B cell (primary cell): ENCODE data around the gene TNFRSF6B. TPM values are rescaled to one million over a fixed set of nuclear protein-coding genes. Genes with fewer than 3 reads are reported as not detected.

Experiments used
- ATAC-seq: fragments of 200-7000 bp; cut with Tn5 transposase; one replicate; pipeline ENCODE4 v1.10.0; 2021; ENCODE audit warnings: low read depth, mild to moderate bottlenecking, moderate number of reproducible peaks, moderate library complexity
- CTCF ChIA-PET: fragments of 350-600 bp; sonication (Branson Sonifier 250); formaldehyde crosslinking; loops from one replicate; lab custom pipeline; 2021; ENCODE audit warnings: antibody characterized with exemption, inconsistent platforms; lab: Charles Lee
- POLR2A ChIA-PET: fragments of 350-600 bp; sonication (Branson Sonifier 250); formaldehyde crosslinking; loops from one replicate; lab custom pipeline; 2021; ENCODE audit warnings: antibody characterized with exemption; lab: Charles Lee
- DNase-seq: peaks from one replicate; pipeline ENCODE4 v3.0.0; 2013
- H2AFZ ChIP-seq: 2 replicates; pipeline ENCODE4 v1.6.1; 2012; ENCODE audit warnings: mild to moderate bottlenecking, low read depth, low read length; ENCODE audit not compliant: insufficient read depth, poor library complexity, severe bottlenecking
- H3K27ac ChIP-seq, 2 donors: 1 replicate in 1 of 2; 2 replicates in 1 of 2; pipeline ENCODE4 v1.5.1; 2012 to 2013; ENCODE audit warnings: low read length in 2 of 2, mild to moderate bottlenecking in 2 of 2, moderate library complexity in 1 of 2
- H3K27me3 ChIP-seq, 4 experiments: fragments of 200-600 bp in 1 of 4; sonication (generic) in 1 of 4; replicated peaks in 1 of 4; 1 replicate in 2 of 4; 2 replicates in 2 of 4; pipeline versions ENCODE4 v1.6.1 to v1.7.0; 2013 to 2016; ENCODE audit warnings: low read length in 3 of 4, mild to moderate bottlenecking in 2 of 4, mixed read lengths in 1 of 4, moderate library complexity in 1 of 4; ENCODE audit not compliant: insufficient read depth in 4 of 4, control insufficient read depth in 3 of 4; ENCODE audit errors: control extremely low read depth in 1 of 4
- H3K36me3 ChIP-seq, 2 experiments: replicated peaks in 1 of 2; 1 replicate in 1 of 2; 2 replicates in 1 of 2; pipeline versions ENCODE4 v1.6.1 to v1.7.1; 2013; ENCODE audit warnings: low read length in 1 of 2; ENCODE audit not compliant: insufficient read depth in 2 of 2, control insufficient read depth in 1 of 2; ENCODE audit errors: control extremely low read depth in 1 of 2, extremely low read depth in 1 of 2
- H3K4me1 ChIP-seq, 2 donors: fragments of 200-600 bp in 1 of 2; sonication (generic) in 1 of 2; 1 replicate in 1 of 2; 2 replicates in 1 of 2; pipeline versions ENCODE4 v1.5.1 to v1.6.1; 2013 to 2017; ENCODE audit warnings: low read length in 2 of 2; ENCODE audit not compliant: control insufficient read depth in 2 of 2, insufficient read depth in 2 of 2
- H3K4me2 ChIP-seq: replicated peaks from 2 replicates; pipeline ENCODE3; 2012; ENCODE audit warnings: mild to moderate bottlenecking, low read depth, low read length; ENCODE audit not compliant: poor library complexity, severe bottlenecking
- H3K4me3 ChIP-seq, 5 experiments: fragments of 200-600 bp in 1 of 5; sonication (generic) in 1 of 5; 1 replicate in 3 of 5; 2 replicates in 2 of 5; pipeline versions ENCODE4 v1.5.1 to v1.7.0; 2011 to 2016; ENCODE audit warnings: low read length in 4 of 5, mild to moderate bottlenecking in 4 of 5, low read depth in 2 of 5, control low read depth in 1 of 5, moderate library complexity in 1 of 5; ENCODE audit not compliant: insufficient read depth in 1 of 5; ENCODE audit errors: control extremely low read depth in 1 of 5, extremely low read depth in 1 of 5
- H3K79me2 ChIP-seq: fragments of 200-600 bp; sonication (generic); one replicate; pipeline ENCODE4 v1.6.0; 2016; ENCODE audit warnings: low read length; ENCODE audit not compliant: control insufficient read depth, insufficient read depth
- H3K9ac ChIP-seq: fragments of 200-600 bp; sonication (generic); 2 replicates; pipeline ENCODE4 v1.6.1; 2017; ENCODE audit warnings: mild to moderate bottlenecking, low read length, moderate library complexity
- H3K9me3 ChIP-seq, 3 donors: one replicate each; pipeline versions ENCODE4 v1.6.1 to v1.7.1; 2013; ENCODE audit warnings: low read length in 2 of 3; ENCODE audit not compliant: control insufficient read depth in 2 of 3, insufficient read depth in 1 of 3; ENCODE audit errors: control extremely low read depth in 1 of 3
- H4K20me1 ChIP-seq: 2 replicates; pipeline ENCODE4 v1.6.0; 2012; ENCODE audit warnings: mild to moderate bottlenecking, low read length; ENCODE audit not compliant: insufficient read depth, control insufficient read depth, poor library complexity, severe bottlenecking
- H3K27ac Mint-ChIP-seq: one replicate; pipeline ENCODE4 v1.8.0; 2021; ENCODE audit warnings: mixed read lengths
- H3K27me3 Mint-ChIP-seq: one replicate; pipeline ENCODE4 v1.8.0; 2021; ENCODE audit warnings: mixed read lengths
- H3K4me1 Mint-ChIP-seq: one replicate; pipeline ENCODE4 v1.8.0; 2021; ENCODE audit warnings: mixed read lengths
- H3K4me3 Mint-ChIP-seq: one replicate; pipeline ENCODE4 v1.8.0; 2021; ENCODE audit warnings: mixed read lengths
- H3K9me3 Mint-ChIP-seq: one replicate; pipeline ENCODE4 v1.8.0; 2022; ENCODE audit warnings: mixed read lengths; ENCODE audit not compliant: insufficient read depth
- EZH2 ChIP-seq: IDR thresholded peaks from 2 replicates; pipeline ENCODE4 v1.6.1; 2012; ENCODE audit warnings: borderline replicate concordance, low read depth, mild to moderate bottlenecking, moderate library complexity, low read length; ENCODE audit not compliant: insufficient read depth, poor library complexity, severe bottlenecking
- WGBS: methylation state at CpG from one replicate; pipeline ENCODE4 v1.1.5; 2013; ENCODE audit warnings: missing lambda C conversion rate; ENCODE audit not compliant: insufficient coverage; 5-methylcytosine and 5-hydroxymethylcytosine counted together
- intact Hi-C: fragments of 100-400 bp; cut with micrococcal nuclease; formaldehyde crosslinking; loops from one replicate; pipeline ENCODE4 v1.10.0; 2022
- polyA plus RNA-seq: library from polyadenylated mRNA; depleted of rRNA; stranded (reverse); fragments of >200 nt; gene quantifications from 2 replicates; pipeline ENCODE4 v1.2.3, GENCODE V29; 2012
- total RNA-seq, 2 donors: library from RNA; stranded (reverse); fragments of 120-200 nt in 1 of 2; gene quantifications; 1 replicate in 1 of 2; 2 replicates in 1 of 2; pipeline versions ENCODE4 v1.2.3 to v1.2.4, GENCODE V29; 2013 to 2022
- TF ChIP-seq, protein P1 (sequence below): fragments of 200-600 bp; IDR thresholded peaks from one replicate; pipeline ENCODE4 v1.8.0; 2022; ENCODE audit warnings: antibody characterized with exemption, mild to moderate bottlenecking

Gene TNFRSF6B
- total and polyA plus RNA-seq, 2 donors (not counting 1 experiment from before 2014, with no cell fraction given): 6.7 TPM; not detected in 1

DNA sequence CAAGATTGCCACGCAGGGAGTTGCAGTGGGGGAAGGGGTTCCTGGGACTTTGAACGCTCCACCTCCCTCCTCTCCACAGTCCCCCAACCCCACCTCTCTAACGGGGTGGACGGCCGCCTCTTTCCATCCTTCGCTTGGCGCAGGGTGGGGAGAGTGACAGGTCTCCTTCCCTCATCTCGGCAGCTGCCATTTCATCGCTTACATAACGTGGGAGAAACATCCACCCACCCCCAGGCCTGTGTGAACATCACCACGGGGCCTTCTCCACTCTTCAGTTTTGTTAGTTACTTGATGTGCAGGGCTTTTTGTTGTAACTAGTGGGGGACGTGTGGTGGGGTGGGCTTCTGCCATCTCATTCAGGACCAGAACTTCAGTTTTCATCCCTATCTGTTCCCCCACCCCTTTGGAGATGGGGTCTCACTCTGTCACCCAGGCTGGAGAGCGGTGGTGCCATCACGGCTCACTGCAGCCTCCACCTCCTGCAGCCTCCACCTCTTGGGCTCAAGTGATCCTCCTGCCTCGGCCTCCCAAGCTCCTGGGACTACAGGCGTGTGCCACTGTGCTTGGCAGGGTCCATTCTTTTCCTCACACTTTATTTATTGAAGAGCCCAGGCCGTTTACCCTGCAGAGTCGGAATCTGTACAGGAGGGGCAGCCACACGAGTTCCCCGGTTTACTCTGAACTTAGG, 20.6 kb upstream of the TNFRSF6B start:
- intact Hi-C loops: no loop called here
- Mint-ChIP-seq H3K4me1 (no peaks in the 10 kb centered on the region), H3K9me3 (no peaks in the 10 kb centered on the region), H3K27ac (no peak overlapping the region), H3K27me3 (no peaks in the 10 kb centered on the region), H3K4me3 (no peak overlapping the region)
- no peak overlapping the region for H3K27ac ChIP-seq
- H3K4me3 ChIP-seq: no peak overlapping the region
- ChIA-PET CTCF (no interaction called here), POLR2A (no interaction called here)
- no peaks in the 10 kb centered on the region for H4K20me1 ChIP-seq
- H3K79me2 ChIP-seq: no peaks in the 10 kb centered on the region
- no peak for ATAC-seq
- H3K4me1 ChIP-seq: no peaks in the 10 kb centered on the region
- DNase-seq: no peak
- H3K9me3 ChIP-seq: no peaks in the 10 kb centered on the region
- no peak overlapping the region for H3K4me2 ChIP-seq
- over 99% methylated on average over 8 of the region's 20 CpGs for WGBS
- H2AFZ ChIP-seq: no peak overlapping the region
- H3K36me3 ChIP-seq: peaks cover 0 to 13% of the 10 kb centered on the region in 2 experiments
- H3K27me3 ChIP-seq: no peaks in the 10 kb centered on the region
- no peak for TF ChIP-seq EZH2
- TF ChIP-seq, protein P1, sequence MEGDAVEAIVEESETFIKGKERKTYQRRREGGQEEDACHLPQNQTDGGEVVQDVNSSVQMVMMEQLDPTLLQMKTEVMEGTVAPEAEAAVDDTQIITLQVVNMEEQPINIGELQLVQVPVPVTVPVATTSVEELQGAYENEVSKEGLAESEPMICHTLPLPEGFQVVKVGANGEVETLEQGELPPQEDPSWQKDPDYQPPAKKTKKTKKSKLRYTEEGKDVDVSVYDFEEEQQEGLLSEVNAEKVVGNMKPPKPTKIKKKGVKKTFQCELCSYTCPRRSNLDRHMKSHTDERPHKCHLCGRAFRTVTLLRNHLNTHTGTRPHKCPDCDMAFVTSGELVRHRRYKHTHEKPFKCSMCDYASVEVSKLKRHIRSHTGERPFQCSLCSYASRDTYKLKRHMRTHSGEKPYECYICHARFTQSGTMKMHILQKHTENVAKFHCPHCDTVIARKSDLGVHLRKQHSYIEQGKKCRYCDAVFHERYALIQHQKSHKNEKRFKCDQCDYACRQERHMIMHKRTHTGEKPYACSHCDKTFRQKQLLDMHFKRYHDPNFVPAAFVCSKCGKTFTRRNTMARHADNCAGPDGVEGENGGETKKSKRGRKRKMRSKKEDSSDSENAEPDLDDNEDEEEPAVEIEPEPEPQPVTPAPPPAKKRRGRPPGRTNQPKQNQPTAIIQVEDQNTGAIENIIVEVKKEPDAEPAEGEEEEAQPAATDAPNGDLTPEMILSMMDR: no peak
- no peak overlapping the region for H3K9ac ChIP-seq

DNA sequence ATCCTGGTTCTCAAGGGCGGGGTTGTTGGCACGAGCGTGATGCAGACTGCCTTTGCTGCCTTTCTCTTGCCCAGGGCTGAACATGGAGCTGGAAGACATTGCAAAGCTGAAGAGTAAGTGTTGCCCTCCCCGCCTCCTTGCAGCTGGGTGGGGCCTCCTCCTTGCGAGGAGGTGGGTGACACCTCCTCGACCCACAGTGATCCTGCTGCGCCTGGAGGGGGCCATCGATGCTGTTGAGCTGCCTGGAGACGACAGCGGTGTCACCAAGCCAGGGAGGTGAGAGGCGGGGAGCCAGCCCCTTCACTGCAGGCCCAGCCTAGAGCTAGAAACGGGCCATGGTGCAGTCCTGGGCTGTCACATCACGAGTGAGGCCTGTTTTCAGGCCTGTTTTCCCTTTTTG, 18.4 kb upstream of the TNFRSF6B start:
- no peaks in the 10 kb centered on the region for H3K27me3 Mint-ChIP-seq
- Histone ChIP-seq H3K79me2 (no peaks in the 10 kb centered on the region), H3K4me3 (no peak overlapping the region), H3K4me1 (no peaks in the 10 kb centered on the region), H3K9ac (no peak overlapping the region), H3K9me3 (no peaks in the 10 kb centered on the region), H3K4me2 (no peak overlapping the region), H4K20me1 (no peaks in the 10 kb centered on the region), H3K27me3 (no peaks in the 10 kb centered on the region), H3K36me3 (peaks cover 0 to 9% of the 10 kb centered on the region in 2 experiments), H3K27ac (no peak overlapping the region), H2AFZ (no peak overlapping the region)
- ChIA-PET CTCF (no interaction called here), POLR2A (no interaction called here)
- intact Hi-C loops: no loop called here
- no peak overlapping the region for H3K27ac Mint-ChIP-seq
- DNase-seq: no peak
- H3K4me1 Mint-ChIP-seq: no peaks in the 10 kb centered on the region
- no peak for ATAC-seq
- no peak for TF ChIP-seq EZH2
- TF ChIP-seq, protein P1: no peak
- H3K9me3 Mint-ChIP-seq: no peaks in the 10 kb centered on the region
- WGBS: 87% methylated on average over 13 of the region's 13 CpGs
- H3K4me3 Mint-ChIP-seq: no peak overlapping the region
